ENCODE results near the gene INSIG1.

Gene INSIG1

DNA sequence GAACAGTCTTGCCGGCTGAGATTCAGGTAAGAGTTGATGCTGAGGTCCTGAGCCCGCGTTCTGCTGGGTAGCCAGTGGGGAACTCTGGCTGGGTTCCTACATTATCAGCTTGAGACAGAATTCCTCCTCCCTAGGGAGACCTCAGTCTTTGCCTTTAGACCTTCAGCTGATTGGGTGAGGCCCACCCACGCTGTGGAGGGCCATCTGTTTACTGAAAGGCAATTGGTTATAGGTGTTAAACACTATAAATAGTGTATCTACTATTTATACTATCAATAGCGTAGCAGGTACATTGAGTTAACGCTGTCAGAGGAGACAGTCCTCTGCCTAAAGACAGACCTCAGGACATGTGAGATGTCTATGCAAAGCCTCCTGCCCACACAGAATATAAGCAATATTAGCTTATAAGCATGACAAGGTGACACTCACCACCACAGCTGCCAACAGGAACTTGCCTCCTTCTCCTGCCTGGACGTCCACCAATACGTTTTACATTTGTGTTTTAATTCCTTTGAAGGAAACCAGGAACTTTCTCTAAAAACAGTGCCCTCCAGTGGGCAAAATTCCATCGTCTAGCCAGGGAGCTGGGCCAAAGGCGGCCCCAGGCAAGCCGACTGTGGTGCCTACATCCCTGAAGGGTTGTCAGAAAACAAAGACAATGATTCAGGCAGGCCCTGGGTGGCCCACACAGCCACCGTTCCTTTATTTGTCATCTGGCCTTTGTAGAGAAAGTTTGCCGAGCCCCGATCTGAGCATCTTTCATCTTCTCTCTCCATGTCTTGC, 58.8 kb downstream of the INSIG1 start:
- H3K4me1 ChIP-seq (ENCODE audit: insufficient read depth, low read length) = no peaks in the 10 kb centered on the region
- no peak overlapping the region for H3K4me3 ChIP-seq (ENCODE audit: low read depth in 1 of 2, low read length in 2 of 2)
- no peaks in the 10 kb centered on the region for H3K36me3 ChIP-seq (ENCODE audit: insufficient read depth, low read length)
- H3K9ac ChIP-seq (ENCODE audit: low read length) = no peak overlapping the region
- no peaks in the 10 kb centered on the region for H3K9me3 ChIP-seq (ENCODE audit: low read length)
- no peak overlapping the region for H3K27ac ChIP-seq (ENCODE audit: low read depth, low read length)
- H3K27me3 ChIP-seq (ENCODE audit: control insufficient read depth in 1 of 2, insufficient read depth in 2 of 2, low read length in 2 of 2) = peaks cover 4 to 39% of the 10 kb centered on the region in 2 donors

GRCh38 chr7:155357573-155358041, 59.9 kb downstream of the INSIG1 start:
- H3K4me3 ChIP-seq (ENCODE audit: low read depth in 1 of 2, low read length in 2 of 2) = no peak overlapping the region
- H3K4me1 ChIP-seq (ENCODE audit: insufficient read depth, low read length) = no peaks in the 10 kb centered on the region
- H3K27ac ChIP-seq (ENCODE audit: low read depth, low read length) = no peak overlapping the region
- no peak overlapping the region for H3K9ac ChIP-seq (ENCODE audit: low read length)
- H3K27me3 ChIP-seq (ENCODE audit: control insufficient read depth in 1 of 2, insufficient read depth in 2 of 2, low read length in 2 of 2) = peaks cover 4 to 39% of the 10 kb centered on the region in 2 donors
- H3K36me3 ChIP-seq (ENCODE audit: insufficient read depth, low read length) = no peaks in the 10 kb centered on the region
- no peaks in the 10 kb centered on the region for H3K9me3 ChIP-seq (ENCODE audit: low read length)

DNA sequence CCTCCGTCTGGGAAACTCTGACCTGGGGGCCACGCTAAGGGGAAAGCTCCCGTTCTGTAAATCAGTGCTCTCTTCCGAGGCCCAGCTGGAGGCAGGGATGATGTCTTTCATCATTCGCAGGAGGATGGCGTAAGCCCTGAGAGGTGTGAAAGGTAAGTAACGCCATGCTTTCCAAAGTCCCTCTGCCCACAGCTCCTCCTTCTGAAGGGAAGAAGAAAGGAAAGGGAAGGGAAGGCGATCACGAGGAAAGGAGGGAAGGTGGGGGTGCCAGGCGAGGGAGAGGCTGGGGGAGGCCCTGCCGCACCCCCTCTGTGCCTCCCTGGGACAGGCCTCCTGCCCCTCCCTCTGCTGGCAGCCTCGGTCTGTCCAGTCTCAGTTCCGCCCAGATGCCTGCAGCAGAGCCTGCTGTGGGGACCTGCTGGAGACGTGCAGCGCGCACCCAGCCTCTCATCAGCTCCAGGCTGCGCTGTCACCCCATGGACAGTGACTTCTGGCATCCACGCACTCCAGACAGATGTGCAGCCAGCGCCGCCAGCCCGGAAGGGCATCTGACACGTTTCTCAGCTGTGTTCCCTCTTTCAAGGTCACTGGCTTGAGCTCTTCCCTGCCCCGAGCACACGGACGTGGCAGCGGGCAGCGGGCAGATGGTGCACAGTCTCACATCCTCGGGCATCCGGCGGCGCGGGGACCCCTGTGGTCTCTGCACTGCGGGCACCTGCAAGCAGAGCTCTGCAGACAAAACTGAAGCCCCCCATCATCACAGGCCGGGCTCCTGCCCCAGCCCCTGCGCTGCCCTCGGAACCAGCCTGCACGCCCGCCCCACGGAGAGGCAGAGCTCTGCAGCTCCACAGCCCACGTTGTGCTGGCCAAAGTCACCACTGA, 60.6 kb downstream of the INSIG1 start:
- Histone ChIP-seq H3K4me1 (ENCODE audit: insufficient read depth, low read length) (no peaks in the 10 kb centered on the region), H3K27me3 (ENCODE audit: control insufficient read depth in 1 of 2, insufficient read depth in 2 of 2, low read length in 2 of 2) (peaks cover 4 to 39% of the 10 kb centered on the region in 2 donors), H3K9ac (ENCODE audit: low read length) (no peak overlapping the region), H3K9me3 (ENCODE audit: low read length) (no peaks in the 10 kb centered on the region), H3K4me3 (ENCODE audit: low read depth in 1 of 2, low read length in 2 of 2) (no peak overlapping the region), H3K27ac (ENCODE audit: low read depth, low read length) (no peak overlapping the region), H3K36me3 (ENCODE audit: insufficient read depth, low read length) (no peaks in the 10 kb centered on the region)

- no peak overlapping the region for H3K27ac ChIP-seq (ENCODE audit: low read depth, low read length)
- peaks cover 4 to 47% of the 10 kb centered on the region in 2 donors for H3K27me3 ChIP-seq (ENCODE audit: control insufficient read depth in 1 of 2, insufficient read depth in 2 of 2, low read length in 2 of 2)
These were observed 61.5 kb downstream of the INSIG1 start for GRCh38 chr7:155358948-155359712.

More at GRCh38 chr7:155358948-155359712, 61.5 kb downstream of the INSIG1 start:
- no peaks in the 10 kb centered on the region for H3K4me1 ChIP-seq (ENCODE audit: insufficient read depth, low read length)
- no peaks in the 10 kb centered on the region for H3K9me3 ChIP-seq (ENCODE audit: low read length)
- no peaks in the 10 kb centered on the region for H3K36me3 ChIP-seq (ENCODE audit: insufficient read depth, low read length)
- no peak overlapping the region for H3K9ac ChIP-seq (ENCODE audit: low read length)
- H3K4me3 ChIP-seq (ENCODE audit: low read depth in 1 of 2, low read length in 2 of 2) = no peak overlapping the region

All from muscle layer of colon (tissue), 2 donors.